Stimulated activated naive CD8-positive, alpha-beta T cell treated with anti-CD3 and anti-CD28 coated beads, Interleukin-15, amount 100 ng/mL, for 72 hours (primary cell): ENCODE measurements around the gene STOML2.

ENCODE experiments used
- ATAC-seq: fragments of 150-1000 bp; cut with Tn5 transposase; 2 replicates; pipeline ENCODE4 v1.10.0; 2021; ENCODE audit warnings: mild to moderate bottlenecking, moderate library complexity
- DNase-seq, 2 donors: peaks; one replicate each; pipeline ENCODE4 v3.0.0; 2021 to 2022
- H3K27ac Mint-ChIP-seq, 2 donors: one replicate each; pipeline ENCODE4 v1.8.0; 2022; ENCODE audit warnings: mild to moderate bottlenecking in 2 of 2, mixed read lengths in 2 of 2, moderate library complexity in 2 of 2
- H3K27me3 Mint-ChIP-seq: one replicate; pipeline ENCODE4 v1.8.0; 2022; ENCODE audit warnings: mixed read lengths
- H3K4me1 Mint-ChIP-seq: one replicate; pipeline ENCODE4 v1.8.0; 2022; ENCODE audit warnings: mild to moderate bottlenecking, mixed read lengths
- H3K4me3 Mint-ChIP-seq, 2 donors: one replicate each; pipeline ENCODE4 v1.8.0; 2022; ENCODE audit warnings: mild to moderate bottlenecking in 2 of 2, mixed read lengths in 2 of 2, moderate library complexity in 1 of 2
- H3K9me3 Mint-ChIP-seq, 2 donors: one replicate each; pipeline ENCODE4 v1.8.0; 2022; ENCODE audit warnings: mixed read lengths in 2 of 2

Gene STOML2

GRCh38 chr9:35111001-35111933 lies 8.3 kb upstream of the STOML2 start:
- peak; percentile 92 to 97 for DNase-seq
- no peaks in the 10 kb centered on the region for H3K27me3 Mint-ChIP-seq
- peak overlapping the region; percentile 62 to 80 for H3K27ac Mint-ChIP-seq
- peak; percentile 84 for ATAC-seq
- H3K4me1 Mint-ChIP-seq, result peaks cover 59% of the 10 kb centered on the region
- peak overlapping the region; percentile 75 to 82 for H3K4me3 Mint-ChIP-seq
- no peaks in the 10 kb centered on the region for H3K9me3 Mint-ChIP-seq

DNA sequence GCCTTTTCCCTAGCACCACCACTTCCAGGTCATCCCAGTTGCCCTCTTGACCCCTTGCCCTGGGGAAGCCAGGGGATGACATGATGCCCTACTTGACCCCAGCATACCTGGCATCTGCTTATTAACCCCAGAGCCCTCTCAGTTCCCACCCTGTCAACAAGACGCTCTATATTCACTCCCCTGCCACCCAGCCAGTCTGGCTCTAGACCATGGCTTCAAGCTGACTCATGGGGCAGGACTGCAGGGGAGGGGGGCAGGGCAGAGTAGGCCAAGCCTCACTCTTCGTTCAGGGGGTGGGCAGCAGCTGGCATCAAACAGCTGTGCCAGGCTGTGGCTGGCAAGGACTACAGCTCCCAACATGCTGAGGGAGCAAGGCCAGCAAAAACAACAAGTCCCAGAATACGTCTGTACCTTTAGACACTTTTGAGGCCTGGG lies 7.4 kb upstream of the STOML2 start:
- H3K9me3 Mint-ChIP-seq, result no peaks in the 10 kb centered on the region
- H3K4me3 Mint-ChIP-seq, result no peak overlapping the region
- peaks cover 50% of the 10 kb centered on the region for H3K4me1 Mint-ChIP-seq
- DNase-seq (no peak), ATAC-seq (no peak)
- no peaks in the 10 kb centered on the region for H3K27me3 Mint-ChIP-seq
- H3K27ac Mint-ChIP-seq, result no peak overlapping the region

GRCh38 chr9:35108946-35109575 lies 6.1 kb upstream of the STOML2 start:
- Mint-ChIP-seq H3K27me3 (no peaks in the 10 kb centered on the region), H3K4me3 (no peak overlapping the region), H3K4me1 (peaks cover 41% of the 10 kb centered on the region), H3K9me3 (no peaks in the 10 kb centered on the region), H3K27ac (no peak overlapping the region)
- ATAC-seq (no peak), DNase-seq (no peak)

DNA sequence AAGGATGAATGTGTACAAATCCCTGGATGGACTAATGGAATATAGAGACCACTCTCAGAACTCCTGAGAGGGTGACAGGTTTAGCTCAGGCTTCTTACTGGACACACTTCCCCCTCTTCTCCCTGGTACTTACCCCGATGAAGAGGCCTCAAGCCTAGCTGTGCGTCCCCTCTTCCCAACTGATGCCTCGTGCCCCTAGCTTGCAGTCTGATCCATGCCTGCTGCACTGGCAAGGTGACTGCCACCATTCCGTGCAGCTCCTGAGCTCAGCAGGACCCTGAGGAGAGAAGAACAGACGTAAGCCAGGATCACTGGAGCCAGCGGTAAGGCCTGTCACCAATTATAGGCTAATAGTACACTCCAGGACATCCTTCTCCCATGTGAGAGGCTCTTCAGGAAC lies 5.5 kb upstream of the STOML2 start:
- ATAC-seq (no peak), DNase-seq (no peak)
- Mint-ChIP-seq H3K4me1 (peaks cover 41% of the 10 kb centered on the region), H3K27ac (no peak overlapping the region), H3K4me3 (no peak overlapping the region), H3K27me3 (no peaks in the 10 kb centered on the region), H3K9me3 (no peaks in the 10 kb centered on the region)

- Mint-ChIP-seq H3K27me3 (no peaks in the 10 kb centered on the region), H3K4me1 (peaks cover 39% of the 10 kb centered on the region), H3K4me3 (no peak overlapping the region), H3K9me3 (no peaks in the 10 kb centered on the region), H3K27ac (peak overlapping the region in 1 of 2 donors; percentile 60)
- no peak for DNase-seq
- ATAC-seq, result no peak
Measured at GRCh38 chr9:35107297-35108290, 4.7 kb upstream of the STOML2 start.

GRCh38 chr9:35106343-35106730 lies 3.4 kb upstream of the STOML2 start:
- H3K4me1 Mint-ChIP-seq, result peaks cover 39% of the 10 kb centered on the region
- H3K27ac Mint-ChIP-seq, result no peak overlapping the region
- no peak for ATAC-seq
- no peak overlapping the region for H3K4me3 Mint-ChIP-seq
- no peaks in the 10 kb centered on the region for H3K9me3 Mint-ChIP-seq
- no peaks in the 10 kb centered on the region for H3K27me3 Mint-ChIP-seq
- no peak for DNase-seq

GRCh38 chr9:35105571-35106342 lies 2.8 kb upstream of the STOML2 start:
- Mint-ChIP-seq H3K4me3 (no peak overlapping the region), H3K27ac (no peak overlapping the region), H3K27me3 (no peaks in the 10 kb centered on the region), H3K9me3 (no peaks in the 10 kb centered on the region), H3K4me1 (peaks cover 39% of the 10 kb centered on the region)
- DNase-seq, result no peak
- no peak for ATAC-seq

GRCh38 chr9:35105126-35105525 lies 2.2 kb upstream of the STOML2 start:
- ATAC-seq, result no peak
- no peaks in the 10 kb centered on the region for H3K27me3 Mint-ChIP-seq
- H3K27ac Mint-ChIP-seq, result no peak overlapping the region
- H3K4me3 Mint-ChIP-seq, result no peak overlapping the region
- peaks cover 39% of the 10 kb centered on the region for H3K4me1 Mint-ChIP-seq
- no peak for DNase-seq
- no peaks in the 10 kb centered on the region for H3K9me3 Mint-ChIP-seq

DNA sequence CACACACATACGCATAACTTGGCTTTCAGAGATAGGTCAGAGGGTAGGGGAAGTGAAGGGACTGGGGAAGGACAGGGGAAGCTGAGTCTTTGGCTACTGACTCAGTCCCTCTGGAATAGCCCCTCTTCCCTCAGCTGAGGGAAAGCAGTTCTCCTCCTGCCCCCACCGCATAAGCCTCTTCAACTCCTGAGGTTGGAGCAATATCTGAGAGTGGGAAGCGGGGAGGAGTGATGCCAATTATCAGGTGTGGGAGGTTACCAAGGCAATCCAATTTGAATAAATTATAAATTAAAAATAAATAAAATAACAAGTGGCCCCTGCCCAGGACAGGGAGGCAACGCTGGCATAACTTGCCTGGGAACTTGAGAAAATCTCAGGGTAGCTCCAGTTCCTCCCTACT lies 1.7 kb upstream of the STOML2 start:
- Mint-ChIP-seq H3K27ac (no peak overlapping the region), H3K27me3 (no peaks in the 10 kb centered on the region), H3K9me3 (no peaks in the 10 kb centered on the region), H3K4me3 (no peak overlapping the region), H3K4me1 (peaks cover 41% of the 10 kb centered on the region)
- no peak for DNase-seq
- ATAC-seq, result no peak

- peak overlapping the region; percentile 93 to 99 for H3K27ac Mint-ChIP-seq
- H3K27me3 Mint-ChIP-seq, result no peaks in the 10 kb centered on the region
- H3K4me1 Mint-ChIP-seq, result peaks cover 45% of the 10 kb centered on the region
- DNase-seq (no peak), ATAC-seq (no peak)
- no peaks in the 10 kb centered on the region for H3K9me3 Mint-ChIP-seq
- peak overlapping the region; percentile 96 to 99 for H3K4me3 Mint-ChIP-seq
Measured at GRCh38 chr9:35103660-35104191, 795 bp upstream of the STOML2 start.

- DNase-seq (no peak), ATAC-seq (peak; percentile 47)
- H3K4me1 Mint-ChIP-seq, result peaks cover 52% of the 10 kb centered on the region
- peak overlapping the region; percentile 99 for H3K27ac Mint-ChIP-seq
- H3K9me3 Mint-ChIP-seq, result no peaks in the 10 kb centered on the region
- no peaks in the 10 kb centered on the region for H3K27me3 Mint-ChIP-seq
- peak overlapping the region; percentile 96 to 99 for H3K4me3 Mint-ChIP-seq
Measured at GRCh38 chr9:35102465-35102768, 514 bp downstream of the STOML2 start.

DNA sequence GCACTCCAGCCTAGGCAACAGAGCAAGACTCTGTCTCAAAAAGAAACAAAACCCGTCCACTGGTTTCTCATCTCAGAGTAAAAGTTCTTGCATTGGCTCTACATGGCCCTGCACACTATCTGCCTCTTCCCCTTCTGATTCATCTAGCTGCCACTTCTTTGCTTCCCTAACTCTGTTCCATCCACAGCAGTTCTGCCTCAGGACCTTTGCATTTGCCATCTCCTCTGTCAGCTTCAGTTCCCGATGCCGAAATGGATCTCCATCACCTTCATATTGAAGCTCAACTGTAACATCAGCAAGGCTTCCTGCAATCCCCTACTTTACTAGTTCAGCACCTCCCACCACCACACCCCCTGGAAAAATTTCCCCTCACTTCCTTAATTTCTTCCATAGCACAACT lies 5.4 kb downstream of the STOML2 start:
- peak overlapping the region in 1 of 2 donors; percentile 35 for H3K4me3 Mint-ChIP-seq
- H3K27ac Mint-ChIP-seq, result peak overlapping the region; percentile 14 to 65
- ATAC-seq (no peak), DNase-seq (no peak)
- H3K27me3 Mint-ChIP-seq, result no peaks in the 10 kb centered on the region
- peaks cover 78% of the 10 kb centered on the region for H3K4me1 Mint-ChIP-seq
- no peaks in the 10 kb centered on the region for H3K9me3 Mint-ChIP-seq

GRCh38 chr9:35096035-35096849 lies 6.7 kb downstream of the STOML2 start, which contains the start of gene PIGO:
Gene PIGO (minus strand): TSS chr9:35096591. CDS start chr9:35095565, 1,026 bp downstream.
- Mint-ChIP-seq H3K27ac (peak within 1 kb of the TSS; percentile 97 to 99), H3K9me3 (no peaks in the 10 kb centered on the region), H3K4me1 (peaks cover 65% of the 10 kb centered on the region), H3K27me3 (no peaks in the 10 kb centered on the region), H3K4me3 (peak within 1 kb of the TSS; percentile 87 to 92)
- DNase-seq (peak; percentile 92 to 93), ATAC-seq (peak; percentile 94)

DNA sequence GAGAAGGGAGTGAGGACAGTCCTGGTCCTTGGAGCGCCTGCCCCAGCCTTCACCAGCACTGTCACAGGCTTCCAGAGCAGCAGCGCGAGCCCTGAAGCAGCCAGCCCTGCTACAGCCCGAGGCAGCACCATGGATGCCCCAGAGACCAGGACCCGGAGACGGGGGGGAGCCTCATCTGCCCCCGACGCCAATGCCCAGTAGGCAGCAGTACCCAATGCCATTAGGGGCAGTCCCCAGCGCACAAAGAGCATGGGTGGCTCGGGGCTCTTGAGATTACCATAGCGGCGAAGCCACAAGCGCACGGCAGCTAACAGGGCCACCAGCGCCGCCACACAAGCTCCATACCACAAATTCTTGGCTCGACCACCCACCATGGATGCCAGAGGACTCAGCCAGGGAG lies 11.4 kb downstream of the STOML2 start:
- no peak overlapping the region for H3K4me3 Mint-ChIP-seq
- no peaks in the 10 kb centered on the region for H3K27me3 Mint-ChIP-seq
- no peak overlapping the region for H3K27ac Mint-ChIP-seq
- H3K9me3 Mint-ChIP-seq, result no peaks in the 10 kb centered on the region
- DNase-seq (no peak), ATAC-seq (no peak)
- H3K4me1 Mint-ChIP-seq, result peaks cover 29% of the 10 kb centered on the region
